Mesothelial cell of epicardium (in vitro differentiated cells): ENCODE results near the gene ACSL3. TPM values are rescaled to one million over a fixed set of nuclear protein-coding genes. Genes with fewer than 3 reads are reported as not detected.

Source experiments
- DNase-seq, 2 experiments: peaks; one replicate each; pipeline ENCODE4 v3.0.0; 2021; ENCODE audit warnings: low spot score in 2 of 2; ENCODE audit not compliant: unreplicated experiment in 2 of 2
- H3K27ac Mint-ChIP-seq: 2 replicates; pipeline ENCODE4 v1.8.0; 2021; ENCODE audit warnings: mixed read lengths
- H3K27me3 Mint-ChIP-seq: 2 replicates; pipeline ENCODE4 v1.8.0; 2021; ENCODE audit warnings: low read depth, mixed read lengths
- H3K36me3 Mint-ChIP-seq: 2 replicates; pipeline ENCODE4 v1.8.0; 2021; ENCODE audit warnings: mixed read lengths
- H3K4me1 Mint-ChIP-seq: 2 replicates; pipeline ENCODE4 v1.8.0; 2021; ENCODE audit warnings: mixed read lengths
- H3K4me3 Mint-ChIP-seq: 2 replicates; pipeline ENCODE4 v1.8.0; 2021; ENCODE audit warnings: mild to moderate bottlenecking, moderate library complexity, mixed read lengths
- H3K9me3 Mint-ChIP-seq: 2 replicates; pipeline ENCODE4 v1.8.0; 2021; ENCODE audit warnings: mixed read lengths
- CTCF ChIP-seq: fragments of 200-600 bp; sonication (generic); IDR thresholded peaks from one replicate; pipeline ENCODE4 v1.5.0; 2021; ENCODE audit warnings: antibody characterized with exemption; ENCODE audit not compliant: unreplicated experiment
- total RNA-seq: library from RNA; stranded (reverse); gene quantifications from 3 replicates; pipeline ENCODE4 v1.2.1, GENCODE V29; 2021

Gene ACSL3
- total RNA-seq, 1 donor from 2014 or later = 81.6 TPM

- Mint-ChIP-seq H3K27ac (no peak overlapping the region), H3K36me3 (peaks cover 41% of the 10 kb centered on the region), H3K4me1 (peaks cover 8% of the 10 kb centered on the region), H3K27me3 (no peaks in the 10 kb centered on the region), H3K4me3 (no peak overlapping the region), H3K9me3 (no peaks in the 10 kb centered on the region)
- no peak for TF ChIP-seq CTCF
- no peak for DNase-seq
Observed at GRCh38 chr2:222907048-222907447, 46.2 kb downstream of the ACSL3 start.

- Mint-ChIP-seq H3K27me3 (no peaks in the 10 kb centered on the region), H3K36me3 (peaks cover 41% of the 10 kb centered on the region), H3K4me3 (no peak overlapping the region), H3K4me1 (peaks cover 2% of the 10 kb centered on the region), H3K9me3 (no peaks in the 10 kb centered on the region), H3K27ac (no peak overlapping the region)
- TF ChIP-seq CTCF = no peak
- no peak for DNase-seq
Observed at GRCh38 chr2:222907790-222908441, 47.1 kb downstream of the ACSL3 start.

- Mint-ChIP-seq H3K9me3 (no peaks in the 10 kb centered on the region), H3K27me3 (no peaks in the 10 kb centered on the region), H3K4me3 (no peak overlapping the region), H3K36me3 (peaks cover 41% of the 10 kb centered on the region), H3K27ac (no peak overlapping the region), H3K4me1 (peaks cover 2% of the 10 kb centered on the region)
- DNase-seq = no peak
- TF ChIP-seq CTCF = no peak
Observed at GRCh38 chr2:222909286-222909685, 48.5 kb downstream of the ACSL3 start.

- Mint-ChIP-seq H3K27ac (no peak overlapping the region), H3K4me1 (peaks cover 4% of the 10 kb centered on the region), H3K4me3 (no peak overlapping the region), H3K27me3 (no peaks in the 10 kb centered on the region), H3K36me3 (peaks cover 22% of the 10 kb centered on the region), H3K9me3 (no peaks in the 10 kb centered on the region)
- DNase-seq = no peak
- no peak for TF ChIP-seq CTCF
Observed at GRCh38 chr2:222912117-222912516, 51.3 kb downstream of the ACSL3 start.

GRCh38 chr2:222912776-222913175 lies 51.9 kb downstream of the ACSL3 start:
- no peak for TF ChIP-seq CTCF
- Mint-ChIP-seq H3K36me3 (peaks cover 19% of the 10 kb centered on the region), H3K4me3 (no peak overlapping the region), H3K27ac (no peak overlapping the region), H3K9me3 (no peaks in the 10 kb centered on the region), H3K27me3 (no peaks in the 10 kb centered on the region), H3K4me1 (peaks cover 3% of the 10 kb centered on the region)
- DNase-seq = no peak
